NCI-H2227 (cell line): ENCODE results near the gene SEC63.

Experiments
- DNase-seq: peaks from one replicate; lab custom pipeline; 2025; ENCODE audit not compliant: unreplicated experiment; lab: John Stamatoyannopoulos, UW

Gene SEC63

GRCh38 chr6:107820338-107821261, 137.4 kb downstream of the SEC63 start:
- DNase-seq = peak; percentile 38

- peak; percentile 74 for DNase-seq
Observed at GRCh38 chr6:107819964-107820337, 138.1 kb downstream of the SEC63 start.

- DNase-seq = no peak
Observed at GRCh38 chr6:107819217-107819616, 138.8 kb downstream of the SEC63 start.

- DNase-seq = no peak
Observed at GRCh38 chr6:107818272-107818671, 139.7 kb downstream of the SEC63 start.

GRCh38 chr6:107817784-107818183, 140.2 kb downstream of the SEC63 start:
- no peak for DNase-seq
